NCI-H187 treated with DMSO at 0.1 percent for 48 hours (cell line): ENCODE results near the gene SLC16A11.

ENCODE experiments used
- DNase-seq: peaks from one replicate; lab custom pipeline; 2025; lab: John Stamatoyannopoulos, UW

Gene SLC16A11

DNA sequence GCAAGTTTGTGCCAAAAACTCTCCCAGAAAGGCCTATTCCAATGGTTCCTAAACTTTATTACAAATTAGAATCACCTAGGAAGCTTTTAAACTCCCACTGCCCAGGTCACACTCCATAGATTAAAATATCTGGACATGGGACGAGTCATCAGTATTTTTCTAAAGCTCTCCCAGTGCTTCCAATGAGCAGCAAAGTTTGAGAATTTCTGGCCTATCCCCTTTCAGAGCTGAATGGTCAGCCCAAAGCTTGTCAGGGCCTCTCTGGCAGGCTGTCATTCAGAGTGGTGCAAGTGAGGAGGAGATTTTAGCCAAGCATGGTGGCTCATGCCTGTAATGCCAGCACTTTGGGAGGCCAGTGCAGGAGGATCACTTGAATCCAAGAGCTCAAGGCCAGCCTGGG is 18.6 kb downstream of the SLC16A11 start:
- no peak for DNase-seq

DNA sequence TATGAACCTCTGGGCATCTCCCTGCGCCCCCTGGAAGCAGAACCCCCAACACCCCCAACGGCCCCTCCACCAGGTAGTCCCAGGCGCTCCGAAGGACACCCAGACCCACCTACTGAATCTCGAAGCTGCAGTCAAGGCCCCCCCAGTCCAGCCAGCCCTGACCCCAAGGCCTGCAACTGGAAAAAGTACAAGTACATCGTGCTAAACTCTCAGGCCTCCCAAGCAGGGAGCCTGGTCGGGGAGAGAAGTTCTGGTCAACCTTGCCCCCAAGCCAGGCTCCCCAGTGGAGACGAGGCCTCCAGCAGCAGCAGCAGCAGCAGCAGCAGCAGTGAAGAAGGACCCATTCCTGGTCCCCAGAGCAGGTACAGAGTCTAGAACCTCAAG is 19.5 kb downstream of the SLC16A11 start:
- no peak for DNase-seq

DNA sequence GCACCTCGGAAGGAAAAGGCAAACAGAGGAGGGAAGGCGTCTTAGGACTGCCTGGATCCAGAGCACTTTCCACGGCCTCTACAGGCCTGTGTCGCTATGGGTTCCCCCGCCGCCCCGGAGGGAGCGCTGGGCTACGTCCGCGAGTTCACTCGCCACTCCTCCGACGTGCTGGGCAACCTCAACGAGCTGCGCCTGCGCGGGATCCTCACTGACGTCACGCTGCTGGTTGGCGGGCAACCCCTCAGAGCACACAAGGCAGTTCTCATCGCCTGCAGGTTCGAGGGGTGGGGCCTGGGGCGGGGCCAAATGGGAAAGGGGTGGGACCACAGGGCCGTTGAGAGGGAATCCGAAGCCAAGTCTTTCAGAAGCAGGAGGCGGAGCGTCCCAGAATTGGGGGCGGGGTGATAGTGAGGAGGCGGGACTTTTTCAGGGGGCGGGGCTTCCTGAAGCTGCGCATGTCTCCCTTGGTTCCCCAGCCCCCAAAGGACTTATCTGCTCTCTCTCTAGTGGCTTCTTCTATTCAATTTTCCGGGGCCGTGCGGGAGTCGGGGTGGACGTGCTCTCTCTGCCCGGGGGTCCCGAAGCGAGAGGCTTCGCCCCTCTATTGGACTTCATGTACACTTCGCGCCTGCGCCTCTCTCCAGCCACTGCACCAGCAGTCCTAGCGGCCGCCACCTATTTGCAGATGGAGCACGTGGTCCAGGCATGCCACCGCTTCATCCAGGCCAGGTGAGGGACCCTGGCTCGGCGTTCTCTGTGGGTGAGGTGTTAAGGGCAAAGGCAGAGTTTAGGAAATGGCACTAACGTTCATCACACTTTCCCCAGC is 20.1 kb downstream of the SLC16A11 start:
- DNase-seq: no peak

DNA sequence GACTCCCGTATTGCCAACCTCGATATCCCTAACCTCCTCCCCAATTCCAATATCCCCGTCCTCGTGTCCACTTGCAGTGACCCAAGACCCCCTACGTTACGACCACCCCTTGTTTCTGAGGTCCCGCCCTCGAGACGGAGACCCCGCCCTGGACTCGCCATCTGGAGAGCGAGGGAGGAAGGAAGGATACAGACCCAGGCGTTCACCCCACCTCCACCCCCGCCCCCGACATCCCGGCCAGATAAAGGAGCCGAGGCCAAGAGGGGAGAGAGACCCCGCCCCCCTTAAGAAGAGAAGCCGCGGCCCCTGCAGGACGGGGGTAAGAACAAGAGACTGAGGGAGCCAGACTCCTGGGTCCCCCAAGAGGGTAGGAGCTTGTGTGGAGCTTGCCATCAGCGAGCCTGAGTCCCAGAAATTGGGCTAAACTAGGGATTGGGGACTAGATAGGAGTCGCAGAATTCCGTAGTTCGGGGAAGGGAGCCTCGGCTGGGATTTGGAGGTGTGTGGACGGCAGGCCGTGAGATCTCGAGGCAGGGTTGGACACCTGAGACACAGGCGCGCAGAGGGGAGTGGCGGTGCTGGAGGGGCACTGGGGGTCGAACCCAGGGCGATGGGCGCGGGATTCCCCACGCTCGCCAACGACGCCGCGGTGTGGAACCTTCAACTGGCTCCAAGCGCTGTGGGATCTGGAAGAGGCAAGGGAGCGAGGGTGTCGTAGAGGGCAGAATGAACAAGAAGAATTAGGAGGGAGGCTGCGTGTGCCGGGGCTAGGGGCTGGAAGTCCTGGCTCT is 20.9 kb downstream of the SLC16A11 start, which contains the start of gene BCL6B:
Gene BCL6B, plus strand, starts transcription at position 270 of the 791 bp plus-strand sequence. CDS start 622 bp downstream, outside the sequence.
- no peak for DNase-seq

DNA sequence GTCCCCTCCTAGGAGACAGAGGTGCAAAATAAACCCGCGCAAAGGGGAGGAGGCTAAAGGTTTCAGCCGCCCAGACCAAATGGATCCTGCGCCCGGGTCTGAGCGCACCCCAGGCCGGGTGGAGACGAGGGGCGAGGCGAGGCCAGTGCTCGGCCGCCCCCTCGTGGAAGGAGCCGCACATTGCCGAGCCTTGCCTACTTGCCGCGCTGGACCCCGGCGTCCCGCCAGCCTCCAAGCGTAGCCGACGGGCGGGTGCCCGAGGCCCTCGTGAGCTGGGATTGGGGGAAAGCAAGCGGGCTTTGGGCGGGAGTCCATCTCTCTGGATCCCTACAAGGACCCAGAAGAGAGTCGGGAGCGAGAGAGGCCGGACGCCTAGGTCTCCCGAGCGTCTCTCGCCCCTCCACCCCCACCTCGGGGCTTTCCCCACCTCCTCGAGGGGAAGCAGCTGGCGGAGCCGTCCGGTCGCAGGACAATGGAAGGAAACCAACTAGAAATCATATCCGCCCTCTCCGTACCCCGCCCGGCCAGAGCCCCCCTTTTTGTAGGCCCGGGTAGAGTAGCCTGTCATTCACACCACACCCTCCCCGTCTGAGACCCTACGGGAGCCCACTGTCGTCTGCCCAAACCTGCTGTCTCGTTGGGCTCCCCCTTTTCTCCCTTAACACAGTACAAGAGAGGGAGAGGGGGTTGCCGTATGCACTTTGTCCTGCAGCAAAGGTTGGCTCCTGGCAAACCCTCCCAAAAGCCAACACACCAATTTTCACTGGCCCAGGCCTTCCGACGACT is 21.7 kb downstream of the SLC16A11 start:
- no peak for DNase-seq

DNA sequence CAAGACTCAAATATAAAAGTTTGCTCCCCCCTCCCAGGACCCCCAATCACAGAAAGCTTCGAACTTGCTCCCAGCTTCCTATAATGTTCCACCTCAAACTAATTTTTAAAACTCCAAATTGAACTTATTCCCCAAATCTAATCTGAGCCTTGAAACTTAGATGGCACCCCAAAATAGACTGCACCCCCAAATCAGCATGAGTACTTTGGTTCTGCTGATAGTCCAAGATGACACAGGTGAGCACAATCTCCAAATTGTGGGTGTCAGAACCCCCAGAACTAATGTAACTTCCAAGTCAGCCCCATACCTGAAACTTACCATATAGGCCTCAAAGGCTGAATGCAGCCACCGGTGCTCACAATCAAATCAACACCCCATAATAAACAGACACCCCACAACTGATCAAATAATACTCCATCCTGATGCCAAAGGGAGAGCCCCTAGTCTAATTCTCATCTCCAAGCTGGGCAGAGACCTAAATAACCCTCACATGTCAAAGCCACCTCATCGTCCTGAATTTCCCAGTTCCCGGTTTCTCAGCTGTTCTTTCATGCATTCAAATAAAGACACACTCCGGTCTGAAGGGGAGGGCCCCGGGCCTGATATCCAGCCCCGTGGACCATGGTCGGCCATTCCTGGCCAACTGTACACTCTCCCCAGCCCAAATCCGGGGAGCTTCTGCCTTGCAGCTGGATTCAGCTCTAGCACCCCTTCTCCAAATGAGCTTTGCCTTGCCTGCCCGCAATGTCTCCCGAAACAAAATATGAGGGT is 22.8 kb downstream of the SLC16A11 start:
- no peak for DNase-seq

DNA sequence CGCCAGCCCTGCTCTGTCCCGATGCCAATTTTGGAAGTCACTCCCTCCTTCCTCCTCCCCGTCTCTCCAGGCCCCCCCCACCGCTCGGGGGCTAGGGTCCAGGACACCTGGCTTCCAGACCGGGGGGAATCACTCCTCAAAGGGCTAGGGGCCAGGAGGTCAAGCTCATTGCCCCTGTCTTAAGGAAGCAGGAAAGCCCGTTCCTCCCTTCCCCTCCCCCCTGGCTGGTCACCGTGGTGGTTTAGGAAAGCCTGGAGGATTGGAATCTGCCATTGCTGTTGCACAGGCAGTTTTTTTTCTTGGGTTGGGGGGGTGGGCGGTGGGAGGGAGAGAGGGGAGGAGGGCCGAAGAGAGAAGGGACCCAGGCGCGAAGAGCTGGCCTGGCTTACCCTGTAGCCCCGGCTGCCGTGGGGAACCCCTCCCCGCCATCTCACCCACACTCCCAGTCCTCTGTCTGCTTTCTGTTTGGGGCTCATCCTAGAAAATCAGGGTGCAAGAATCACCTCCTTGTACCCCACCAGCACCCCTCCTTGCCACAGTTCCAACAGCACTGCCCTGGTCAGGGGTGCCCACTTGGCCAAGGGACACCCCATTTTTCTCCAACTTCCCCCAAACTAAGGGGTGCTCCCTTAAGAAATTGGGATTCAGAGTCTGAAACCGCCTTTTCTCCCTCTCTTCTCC is 23.9 kb downstream of the SLC16A11 start:
- no peak for DNase-seq

DNA sequence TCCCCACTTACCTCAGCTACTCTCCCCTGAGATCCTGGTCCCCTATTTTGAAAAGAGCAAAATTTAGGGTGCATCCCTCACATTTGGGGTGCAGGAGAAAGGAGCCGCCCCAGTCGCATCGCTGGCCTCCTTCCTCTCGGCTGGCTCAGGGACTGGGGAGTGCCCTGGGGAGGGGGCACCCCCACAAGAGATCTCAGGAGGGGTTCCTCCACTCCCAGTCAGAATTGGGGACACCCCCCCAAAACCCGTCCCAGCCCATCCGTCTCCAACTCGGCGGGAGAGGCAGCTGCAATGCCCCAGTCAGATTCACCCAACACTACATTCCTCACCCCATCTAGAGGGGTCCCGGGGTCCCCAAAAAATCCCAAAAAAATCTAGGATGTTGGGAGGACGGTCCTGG is 24.5 kb downstream of the SLC16A11 start:
- no peak for DNase-seq

DNA sequence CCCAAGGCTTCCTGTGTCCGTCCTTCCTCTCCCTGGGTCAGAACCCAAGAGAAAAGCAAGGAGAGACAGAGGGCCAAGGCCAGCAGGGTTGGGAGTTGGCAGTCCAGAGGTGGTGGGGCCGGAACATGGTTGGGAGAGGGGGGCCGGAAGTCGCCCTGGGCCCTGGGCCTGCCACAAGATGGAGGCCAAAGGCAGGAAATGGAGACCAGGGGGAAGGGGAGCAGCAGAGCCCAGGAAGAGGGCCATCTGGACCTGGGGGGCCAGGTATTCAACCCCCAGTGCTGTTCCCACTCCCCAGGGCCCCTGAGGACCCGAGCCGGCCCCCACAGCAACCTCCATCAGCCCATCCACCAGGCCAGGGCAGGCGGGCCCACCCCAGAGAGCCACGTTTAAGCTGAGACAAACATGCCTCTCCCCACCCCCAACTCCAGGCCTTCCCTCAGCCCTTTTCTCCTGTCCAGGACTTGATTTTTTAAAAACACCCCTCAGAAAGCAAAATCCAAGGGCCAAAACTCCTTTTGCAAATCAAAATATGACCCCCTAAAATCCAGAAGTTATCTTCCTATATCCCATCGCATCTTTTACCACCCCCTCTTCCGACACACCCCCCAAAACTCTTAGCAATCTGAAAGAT is 25.4 kb downstream of the SLC16A11 start:
- DNase-seq: no peak

DNA sequence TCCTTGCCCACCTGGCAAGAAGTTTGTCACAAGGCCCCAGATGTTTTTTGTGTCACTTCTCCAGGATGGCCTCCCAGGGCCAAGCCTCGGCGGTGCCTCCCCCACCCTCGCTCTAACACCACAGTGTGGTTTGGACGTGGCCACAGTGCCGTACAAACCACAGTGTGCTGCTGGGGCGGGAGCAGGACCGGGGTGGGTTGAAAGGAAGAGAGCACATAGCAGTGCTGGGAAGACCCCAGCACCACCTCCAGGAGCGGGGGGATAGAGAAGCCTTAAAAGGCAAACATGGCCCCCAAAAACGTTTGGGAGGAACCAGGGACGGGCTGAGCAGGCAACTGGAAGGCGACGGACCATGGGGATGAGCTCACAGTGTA is 26.1 kb downstream of the SLC16A11 start:
- DNase-seq: no peak

DNA sequence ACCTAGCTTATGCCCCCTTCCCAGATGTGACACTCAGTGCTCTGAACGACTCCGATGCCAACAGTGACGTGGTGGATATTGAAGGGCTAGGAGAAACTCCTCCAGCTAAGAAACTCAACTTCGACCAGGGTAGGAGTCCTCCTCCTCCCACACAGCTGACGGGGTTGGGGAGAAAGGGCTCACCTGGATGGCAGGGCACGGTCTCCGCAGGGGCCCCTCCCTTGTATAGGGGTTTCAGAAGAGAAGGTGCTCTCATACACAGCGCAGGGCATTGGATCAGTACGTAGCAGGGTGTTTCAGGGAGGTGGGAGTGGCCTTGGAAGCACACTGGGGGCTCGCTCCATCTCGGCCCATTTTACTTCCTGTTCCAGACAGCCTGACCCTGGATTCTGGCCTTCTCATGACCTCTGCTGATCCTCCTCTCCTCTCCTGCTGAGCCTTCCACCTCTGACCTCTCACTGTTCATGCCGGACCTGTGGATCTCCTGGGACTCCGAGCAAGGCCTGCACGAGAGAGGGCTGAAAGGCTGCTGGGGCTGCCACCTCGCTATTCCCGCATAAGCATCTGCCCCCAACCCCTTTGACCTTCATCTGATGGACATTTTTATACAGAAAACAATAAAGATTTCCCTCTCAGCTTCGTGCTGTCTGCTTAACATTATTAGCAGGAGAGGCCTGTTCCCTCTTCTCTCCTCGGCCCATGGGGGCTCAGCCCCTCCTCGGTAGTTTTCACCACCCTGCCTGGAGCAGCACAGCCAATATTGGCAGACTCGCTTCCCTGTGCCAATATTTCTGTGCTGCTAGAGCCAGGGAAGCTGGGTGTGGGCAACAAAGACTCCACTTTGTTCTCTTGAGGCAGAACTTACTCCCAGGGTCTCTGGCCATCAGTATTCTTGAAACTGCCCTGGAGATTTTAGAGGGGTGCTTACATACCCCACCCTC is 26.7 kb downstream of the SLC16A11 start:
- DNase-seq: no peak

DNA sequence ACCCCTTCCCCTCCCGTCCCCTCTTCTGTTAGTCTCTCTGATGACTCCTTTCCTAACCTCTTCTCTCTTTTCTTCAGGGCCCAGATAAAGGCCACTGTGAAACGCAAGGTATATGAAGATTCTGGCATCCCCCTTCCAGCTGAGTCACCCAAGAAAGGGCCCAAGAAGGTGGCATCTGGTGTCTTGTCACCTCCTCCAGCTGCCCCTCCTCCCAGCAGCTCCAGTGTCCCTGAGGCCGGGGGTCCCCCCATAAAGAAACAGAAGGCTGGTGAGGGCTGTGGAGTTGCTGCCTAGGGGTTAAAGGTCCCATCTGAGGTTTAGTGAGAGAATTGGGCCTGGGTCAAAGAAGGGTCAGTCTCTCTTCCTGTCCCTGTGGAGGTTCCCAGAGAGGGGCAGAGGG is 27.5 kb downstream of the SLC16A11 start:
- no peak for DNase-seq

DNA sequence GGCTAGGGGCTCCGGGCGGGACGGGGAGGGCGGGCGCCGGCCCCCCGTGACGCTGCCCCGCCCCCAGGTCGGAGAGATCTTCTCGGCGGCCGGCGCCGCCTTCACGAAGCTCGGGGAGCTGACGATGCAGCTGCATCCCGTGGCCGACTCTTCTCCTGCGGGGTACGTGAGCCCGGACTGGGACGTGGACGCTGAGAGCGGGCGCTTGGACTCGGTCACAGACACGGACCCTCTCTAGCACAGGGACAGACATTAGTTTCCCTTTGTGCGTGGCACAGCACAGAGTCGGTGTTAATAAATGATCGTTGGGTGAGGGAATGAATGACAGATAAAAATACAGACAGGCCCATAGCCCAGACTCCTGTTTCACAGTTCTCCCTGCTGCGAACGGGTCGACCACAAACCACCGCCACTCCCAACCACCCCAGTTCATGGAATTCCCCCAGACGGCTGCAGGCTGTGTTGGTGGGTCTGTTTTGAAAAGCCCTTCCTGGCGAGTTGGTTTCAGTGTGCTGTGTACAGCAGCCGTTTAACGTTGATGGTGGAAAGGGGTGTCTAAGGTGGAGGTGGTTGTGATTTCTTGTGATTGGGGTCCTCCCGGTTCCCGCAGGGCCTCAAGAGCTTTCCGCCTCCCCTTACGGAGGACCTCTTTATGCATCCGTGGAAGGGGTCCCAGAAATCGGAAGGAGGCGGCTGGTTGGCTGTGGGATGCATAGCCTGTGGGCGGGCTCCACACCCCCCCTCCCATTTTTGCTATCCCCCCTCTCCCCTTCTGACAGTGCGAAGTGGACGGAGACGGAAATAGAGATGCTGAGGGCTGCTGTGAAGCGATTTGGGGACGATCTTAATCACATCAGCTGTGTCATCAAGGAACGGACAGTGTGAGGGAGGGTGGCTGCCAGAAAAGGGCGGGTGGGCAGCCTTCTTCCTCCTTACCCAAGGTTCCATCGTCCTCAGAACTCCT is 28.6 kb downstream of the SLC16A11 start:
- no peak for DNase-seq

DNA sequence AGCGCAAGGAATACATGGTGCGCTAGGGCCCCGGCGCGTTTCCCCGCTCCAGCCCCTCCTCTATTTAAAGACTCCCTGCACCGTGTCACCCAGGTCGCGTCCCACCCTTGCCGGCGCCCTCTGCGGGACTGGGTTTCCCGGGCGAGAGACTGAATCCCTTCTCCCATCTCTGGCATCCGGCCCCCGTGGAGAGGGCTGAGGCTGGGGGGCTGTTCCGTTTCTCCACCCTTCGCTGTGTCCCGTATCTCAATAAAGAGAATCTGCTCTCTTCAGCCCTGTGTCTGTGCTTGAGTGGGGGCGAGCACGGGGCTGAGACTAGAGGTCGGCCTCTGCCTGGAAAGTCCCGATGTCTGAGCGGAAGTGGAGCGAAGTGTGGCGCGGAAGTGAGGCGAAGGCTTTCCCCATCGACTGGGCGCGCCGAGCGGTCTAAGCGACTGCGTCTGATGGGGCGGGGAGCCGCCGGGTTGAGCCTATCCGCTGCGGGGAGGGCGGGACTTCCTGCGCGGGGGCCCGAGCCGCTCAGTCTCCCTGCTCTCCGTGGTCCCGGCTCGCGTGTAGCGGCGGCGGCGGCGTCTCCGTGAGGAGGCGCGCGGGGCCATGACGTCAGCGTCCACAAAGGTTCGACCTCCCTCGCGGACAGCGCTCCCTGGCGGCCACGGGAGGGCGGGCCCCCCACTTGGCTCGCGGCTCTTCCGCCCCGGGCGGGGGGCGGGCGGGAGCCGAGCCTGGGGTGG is 29.5 kb downstream of the SLC16A11 start:
- DNase-seq: peak; percentile 28

DNA sequence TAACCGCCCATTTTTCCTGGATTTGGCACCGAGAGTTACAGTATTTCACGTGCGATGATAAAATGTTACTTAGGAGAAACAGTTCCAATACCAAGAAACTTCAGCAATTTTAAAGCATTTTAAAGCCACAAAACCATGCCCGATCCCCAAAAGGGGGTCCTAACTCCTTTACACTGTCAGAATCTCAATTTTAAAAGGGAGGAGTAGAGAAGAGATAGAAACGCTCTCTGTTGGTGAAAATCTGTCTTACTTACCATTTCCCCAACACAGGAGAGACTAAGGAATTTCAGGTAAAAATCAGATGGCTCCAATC is 32.0 kb downstream of the SLC16A11 start:
- DNase-seq: no peak

DNA sequence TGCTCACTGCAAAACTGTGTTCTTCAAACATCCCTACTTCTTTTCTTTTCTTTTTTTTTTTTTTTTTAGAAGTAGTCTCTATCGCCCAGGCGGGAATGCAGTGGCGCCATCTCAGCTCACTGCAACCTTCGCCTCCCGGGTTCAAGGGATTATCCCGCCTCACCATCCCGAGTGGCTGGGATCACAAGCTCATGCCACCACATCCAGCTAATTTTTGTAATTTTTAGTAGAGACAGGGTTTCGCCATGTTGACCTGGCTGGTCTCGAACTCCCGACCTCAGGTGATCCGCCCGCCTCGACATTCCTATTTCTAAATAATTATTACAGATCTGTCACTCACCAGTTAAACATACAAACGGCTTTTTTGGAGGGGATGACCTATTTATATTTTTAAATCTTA is 32.5 kb downstream of the SLC16A11 start:
- DNase-seq: no peak

DNA sequence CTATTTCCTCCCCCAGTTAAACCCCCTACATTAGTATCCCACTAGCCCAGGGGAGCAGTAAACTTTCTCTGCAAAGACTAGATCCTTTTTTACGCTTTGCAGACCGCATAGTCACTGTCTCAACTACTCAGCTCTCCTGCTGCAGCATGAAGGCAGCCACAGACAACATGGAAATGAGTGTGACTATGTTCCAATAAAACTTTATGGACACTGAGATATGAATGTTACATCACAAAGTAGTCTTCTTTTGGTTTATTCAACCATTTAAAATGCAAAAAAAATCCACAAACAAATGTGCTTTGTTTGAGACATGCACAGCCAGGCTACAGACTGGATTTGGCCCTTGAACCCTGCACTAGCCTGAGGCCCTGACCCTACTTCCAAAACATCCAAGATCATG is 33.4 kb downstream of the SLC16A11 start:
- DNase-seq: no peak

DNA sequence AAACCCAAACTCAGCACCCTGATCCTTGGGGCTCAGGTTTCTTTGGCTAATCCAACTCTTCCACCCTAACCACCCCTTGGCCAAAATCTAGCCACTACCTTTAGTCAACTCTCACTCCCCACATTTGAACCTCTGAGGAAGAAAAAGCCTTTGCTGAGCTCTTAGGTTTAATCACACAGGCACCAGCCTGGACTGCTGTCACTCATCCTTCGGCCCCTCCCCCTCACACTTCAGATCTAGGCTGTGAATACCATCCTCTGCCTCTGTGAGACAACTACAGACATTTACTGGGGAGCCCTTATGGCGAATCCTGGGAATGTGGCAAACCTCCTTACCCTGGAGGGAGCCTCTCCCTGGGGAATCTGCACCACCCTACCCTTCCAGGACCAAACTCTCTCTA is 36.7 kb downstream of the SLC16A11 start:
- DNase-seq: no peak
